ENCODE measurements around the gene MDM1. TPM values are rescaled to one million over a fixed set of nuclear protein-coding genes. Genes with fewer than 3 reads are reported as not detected.

The MDM1 gene
- total RNA-seq, 6 donors from 2014 or later, result 3.9 to 29.3 (median 11.0) TPM

DNA sequence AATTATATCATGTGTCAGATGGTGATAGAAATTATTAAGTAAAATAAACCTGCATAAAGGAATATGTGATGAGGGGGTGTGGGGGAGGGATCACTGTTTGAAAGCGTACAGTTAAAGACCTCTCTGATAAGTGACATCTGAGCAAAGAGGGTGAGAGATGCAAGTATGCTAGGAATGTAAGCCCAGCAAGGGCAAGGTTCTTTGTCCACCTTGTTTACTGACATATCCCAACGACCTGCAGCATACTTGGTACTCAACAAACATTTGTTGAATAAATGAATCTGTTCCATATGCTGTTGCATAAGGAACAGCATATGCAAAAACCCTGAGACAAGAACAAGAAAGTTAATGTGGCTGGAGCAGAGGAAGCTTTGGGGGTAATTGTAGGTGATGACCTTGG, 12.0 kb upstream of the MDM1 start:
- 42 to 52% methylated on average over 2 of the region's 2 CpGs for WGBS, 2 donors
- Histone ChIP-seq H3K36me3 (no peaks in the 10 kb centered on the region), H3K27me3 (no peaks in the 10 kb centered on the region), H3K27ac (no peak overlapping the region), H3K9me3 (no peaks in the 10 kb centered on the region), H3K4me3 (no peak overlapping the region), H3K4me1 (no peaks in the 10 kb centered on the region)
- DNase-seq, result no peak
- TF ChIP-seq, protein P1, sequence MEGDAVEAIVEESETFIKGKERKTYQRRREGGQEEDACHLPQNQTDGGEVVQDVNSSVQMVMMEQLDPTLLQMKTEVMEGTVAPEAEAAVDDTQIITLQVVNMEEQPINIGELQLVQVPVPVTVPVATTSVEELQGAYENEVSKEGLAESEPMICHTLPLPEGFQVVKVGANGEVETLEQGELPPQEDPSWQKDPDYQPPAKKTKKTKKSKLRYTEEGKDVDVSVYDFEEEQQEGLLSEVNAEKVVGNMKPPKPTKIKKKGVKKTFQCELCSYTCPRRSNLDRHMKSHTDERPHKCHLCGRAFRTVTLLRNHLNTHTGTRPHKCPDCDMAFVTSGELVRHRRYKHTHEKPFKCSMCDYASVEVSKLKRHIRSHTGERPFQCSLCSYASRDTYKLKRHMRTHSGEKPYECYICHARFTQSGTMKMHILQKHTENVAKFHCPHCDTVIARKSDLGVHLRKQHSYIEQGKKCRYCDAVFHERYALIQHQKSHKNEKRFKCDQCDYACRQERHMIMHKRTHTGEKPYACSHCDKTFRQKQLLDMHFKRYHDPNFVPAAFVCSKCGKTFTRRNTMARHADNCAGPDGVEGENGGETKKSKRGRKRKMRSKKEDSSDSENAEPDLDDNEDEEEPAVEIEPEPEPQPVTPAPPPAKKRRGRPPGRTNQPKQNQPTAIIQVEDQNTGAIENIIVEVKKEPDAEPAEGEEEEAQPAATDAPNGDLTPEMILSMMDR (IDR thresholded peaks at IDR 0.05), result no peak
- TF ChIP-seq POLR2A (IDR thresholded peaks at IDR 0.05) (no peak), EP300 (IDR thresholded peaks at IDR 0.05) (no peak), POLR2AphosphoS5 (IDR thresholded peaks at IDR 0.05) (no peak)
- no peak for ATAC-seq (ENCODE audit: low FRiP score in 2 of 2)

DNA sequence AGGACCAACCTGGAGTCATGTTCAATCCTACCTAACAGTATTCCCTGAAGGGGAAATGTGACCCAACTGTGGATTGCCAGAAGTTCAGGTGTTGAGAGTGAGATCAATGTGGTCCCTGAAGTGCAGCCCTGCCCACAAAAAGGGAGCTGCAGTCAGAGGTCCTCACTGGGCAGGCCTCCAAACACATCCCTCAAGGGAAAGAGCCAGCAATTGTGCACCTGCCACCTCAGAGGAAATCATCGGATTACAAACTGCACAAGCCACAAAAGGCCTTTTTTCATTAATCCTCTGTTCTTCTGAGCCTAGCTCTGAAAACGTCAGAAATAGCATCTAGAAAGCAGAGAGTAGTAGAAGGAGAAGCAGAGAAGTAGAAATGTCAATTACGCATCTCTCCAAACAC, 10.8 kb upstream of the MDM1 start:
- H3K9me3 ChIP-seq, result no peaks in the 10 kb centered on the region
- no peaks in the 10 kb centered on the region for H3K36me3 ChIP-seq
- TF ChIP-seq EP300 (IDR thresholded peaks at IDR 0.05) (no peak), POLR2A (IDR thresholded peaks at IDR 0.05) (no peak), POLR2AphosphoS5 (IDR thresholded peaks at IDR 0.05) (no peak)
- TF ChIP-seq, protein P1 (IDR thresholded peaks at IDR 0.05), result no peak
- no peak overlapping the region for H3K27ac ChIP-seq
- H3K4me3 ChIP-seq, result no peak overlapping the region
- no peak for DNase-seq
- 62 to 66% methylated on average over 3 of the region's 3 CpGs for WGBS, 2 donors
- H3K27me3 ChIP-seq, result no peaks in the 10 kb centered on the region
- no peaks in the 10 kb centered on the region for H3K4me1 ChIP-seq
- no peak for ATAC-seq (ENCODE audit: low FRiP score in 2 of 2)

DNA sequence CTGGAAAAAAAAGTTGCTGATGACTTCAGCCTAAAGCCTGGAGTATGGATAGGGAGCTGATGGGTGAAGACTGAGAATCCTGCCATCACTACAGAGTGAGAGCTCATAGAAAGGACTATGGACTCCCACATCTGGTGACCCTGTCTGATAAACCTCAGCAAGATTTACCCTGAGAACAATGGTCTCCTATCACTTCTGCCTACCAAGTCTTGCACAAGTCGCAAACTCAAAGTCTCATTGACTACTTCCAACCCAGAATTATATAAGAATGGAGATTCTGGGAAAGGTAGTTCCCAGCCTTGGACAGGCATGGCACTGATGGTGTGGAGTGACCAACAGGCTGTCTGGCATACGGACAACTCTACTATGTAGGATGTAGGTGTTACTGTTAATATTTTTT, 9.7 kb upstream of the MDM1 start:
- Histone ChIP-seq H3K4me1 (no peaks in the 10 kb centered on the region), H3K9me3 (no peaks in the 10 kb centered on the region), H3K27ac (no peak overlapping the region), H3K4me3 (no peak overlapping the region), H3K27me3 (no peaks in the 10 kb centered on the region), H3K36me3 (no peaks in the 10 kb centered on the region)
- DNase-seq (no peak), ATAC-seq (ENCODE audit: low FRiP score in 2 of 2) (no peak)
- TF ChIP-seq POLR2AphosphoS5 (IDR thresholded peaks at IDR 0.05), result no peak
- no peak for TF ChIP-seq POLR2A (IDR thresholded peaks at IDR 0.05)
- TF ChIP-seq EP300 (IDR thresholded peaks at IDR 0.05), result no peak
- TF ChIP-seq, protein P1 (IDR thresholded peaks at IDR 0.05), result no peak
- 93 to 100% methylated on average over 2 of the region's 2 CpGs for WGBS, 2 donors

DNA sequence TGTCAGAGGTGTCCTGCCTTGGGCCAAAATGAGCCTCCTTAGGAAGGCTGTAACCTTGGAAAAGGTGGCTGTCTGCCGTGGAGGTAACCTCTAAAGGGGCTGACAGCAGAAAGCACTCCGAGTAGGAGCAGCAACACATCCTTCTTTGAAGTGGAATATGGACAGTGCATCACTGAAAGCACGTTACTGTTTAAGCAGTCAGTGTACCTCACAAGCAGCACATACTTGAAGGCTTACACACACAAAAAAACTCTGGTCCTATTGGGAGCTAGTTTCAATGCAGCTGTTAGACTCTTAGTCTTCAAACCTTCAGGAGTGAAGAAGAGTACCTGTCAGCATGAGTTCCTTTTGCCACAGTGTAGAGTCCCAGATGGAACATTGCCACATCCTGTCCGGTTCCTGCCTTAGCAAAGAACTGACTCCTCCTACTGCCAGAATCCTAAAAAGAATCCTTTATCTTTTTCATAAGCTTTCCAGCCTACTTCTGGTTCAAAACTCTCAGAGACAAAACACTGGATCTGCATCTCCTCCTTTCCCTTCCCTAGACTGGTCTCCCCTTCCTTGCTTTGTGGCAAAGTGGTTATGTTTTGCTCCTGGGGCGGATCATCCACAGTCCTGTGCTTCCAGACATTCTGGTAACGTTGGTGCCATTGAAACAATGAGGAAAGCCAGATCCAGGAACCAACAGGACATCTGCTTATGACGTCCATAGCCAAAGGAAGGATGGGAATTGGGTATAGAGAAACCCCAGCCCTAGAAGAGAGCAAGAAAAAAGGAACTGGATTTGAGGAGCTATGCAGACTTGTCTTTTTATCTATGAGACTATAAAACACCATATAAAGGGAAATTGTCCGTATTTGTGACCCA, 8.5 kb upstream of the MDM1 start:
- Histone ChIP-seq H3K9me3 (no peaks in the 10 kb centered on the region), H3K4me1 (no peaks in the 10 kb centered on the region), H3K27me3 (no peaks in the 10 kb centered on the region), H3K4me3 (no peak overlapping the region), H3K27ac (no peak overlapping the region), H3K36me3 (no peaks in the 10 kb centered on the region)
- ATAC-seq (ENCODE audit: low FRiP score in 2 of 2) (no peak), DNase-seq (no peak)
- WGBS, 2 donors, result 52 to 62% methylated on average over 8 of the region's 8 CpGs
- TF ChIP-seq POLR2AphosphoS5 (IDR thresholded peaks at IDR 0.05) (no peak), POLR2A (IDR thresholded peaks at IDR 0.05) (no peak), EP300 (IDR thresholded peaks at IDR 0.05) (no peak)
- TF ChIP-seq, protein P1 (IDR thresholded peaks at IDR 0.05), result no peak

DNA sequence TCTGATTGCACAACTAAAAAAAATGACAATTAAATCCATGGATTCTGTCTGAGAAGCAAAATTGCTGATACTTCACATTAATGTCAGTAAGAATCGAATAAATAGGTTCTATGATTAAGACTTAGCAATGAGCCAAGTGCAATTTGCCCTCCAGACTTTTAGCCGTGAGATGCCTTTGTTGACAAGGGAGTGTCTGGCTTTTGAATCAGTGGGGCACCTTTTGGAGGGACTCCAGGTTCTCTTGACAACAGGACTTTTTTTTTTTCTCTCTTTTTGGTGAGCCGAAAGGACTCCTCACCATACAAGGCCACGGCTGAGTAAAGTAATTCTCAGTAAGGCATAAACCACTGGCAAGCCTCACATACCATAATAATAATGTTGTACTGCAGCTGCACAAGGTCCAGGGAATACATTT, 4.7 kb upstream of the MDM1 start:
- no peak overlapping the region for H3K4me3 ChIP-seq
- 57 to 61% methylated on average over 4 of the region's 4 CpGs for WGBS, 2 donors

More for the DNA sequence above, 4.7 kb upstream of the MDM1 start:
- TF ChIP-seq POLR2A (IDR thresholded peaks at IDR 0.05), result no peak
- TF ChIP-seq, protein P1 (IDR thresholded peaks at IDR 0.05), result no peak
- no peak for TF ChIP-seq EP300 (IDR thresholded peaks at IDR 0.05)
- no peak for TF ChIP-seq POLR2AphosphoS5 (IDR thresholded peaks at IDR 0.05)
- DNase-seq, result no peak
- ATAC-seq (ENCODE audit: low FRiP score in 2 of 2), result no peak
- Histone ChIP-seq H3K27me3 (no peaks in the 10 kb centered on the region), H3K36me3 (no peaks in the 10 kb centered on the region), H3K4me1 (peaks cover under 1 to 4% (median 3%) of the 10 kb centered on the region in 4 donors), H3K27ac (no peak overlapping the region), H3K9me3 (no peaks in the 10 kb centered on the region)

All from upper lobe of left lung (tissue), 6 donors.